ENCODE results near the gene STX8.
"Not testable (repeated sequence)": the region's sequence is repeated elsewhere in the genome, so short reads cannot be mapped to it uniquely, and the experiment has no call there.

STX8 gene

DNA sequence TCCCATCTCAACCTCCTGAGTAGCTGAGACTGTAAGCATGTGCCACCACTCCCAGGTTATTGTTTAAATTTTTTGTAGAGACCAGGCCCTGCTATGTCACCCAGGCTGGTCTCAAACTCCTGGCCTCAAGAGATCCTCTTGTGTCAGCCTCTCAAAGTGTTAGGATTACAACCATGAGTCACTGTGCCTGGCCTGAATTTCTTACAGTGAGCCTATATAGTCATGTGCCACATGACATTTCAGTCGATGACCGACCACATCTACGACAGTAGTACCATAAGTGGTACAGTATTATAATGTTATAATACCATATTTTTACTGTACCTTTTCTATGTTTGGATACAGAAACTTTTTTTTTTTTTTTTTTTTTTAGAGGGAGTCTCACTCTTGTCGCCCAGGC lies 195.3 kb downstream of the STX8 start:
- FAIRE-seq (no peak), DNase-seq (ENCODE audit: insufficient read length) (no peak)
- TF ChIP-seq POLR2A (IDR thresholded peaks at IDR 0.05; ENCODE audit: low read depth, low read length) (no peak), TAF1 (IDR thresholded peaks at IDR 0.05; ENCODE audit: borderline replicate concordance, low read depth, low read length) (no peak), POLR2AphosphoS5 (IDR thresholded peaks at IDR 0.05; ENCODE audit: low read depth, low read length) (no peak)

DNA sequence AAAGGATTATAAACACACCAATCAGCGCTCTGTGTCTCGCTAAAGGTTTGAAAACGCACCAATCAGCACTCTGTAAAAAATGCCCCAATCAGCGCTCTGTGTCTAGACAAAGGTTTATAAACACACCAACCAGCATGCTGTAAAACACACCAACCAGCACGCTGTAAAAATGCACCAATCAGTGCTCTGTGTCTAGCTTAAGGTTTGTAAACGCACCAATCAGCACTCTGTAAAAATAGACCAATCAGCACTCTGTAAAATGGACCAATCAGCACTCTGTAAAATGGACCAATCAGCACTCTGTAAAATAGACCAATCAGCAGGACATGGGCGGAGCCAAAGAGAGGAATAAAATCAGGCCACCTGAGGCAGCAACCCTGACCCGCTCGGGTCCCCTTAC lies 199.4 kb downstream of the STX8 start:
- FAIRE-seq; DNase-seq (ENCODE audit: insufficient read length): not testable (repeated sequence)

DNA sequence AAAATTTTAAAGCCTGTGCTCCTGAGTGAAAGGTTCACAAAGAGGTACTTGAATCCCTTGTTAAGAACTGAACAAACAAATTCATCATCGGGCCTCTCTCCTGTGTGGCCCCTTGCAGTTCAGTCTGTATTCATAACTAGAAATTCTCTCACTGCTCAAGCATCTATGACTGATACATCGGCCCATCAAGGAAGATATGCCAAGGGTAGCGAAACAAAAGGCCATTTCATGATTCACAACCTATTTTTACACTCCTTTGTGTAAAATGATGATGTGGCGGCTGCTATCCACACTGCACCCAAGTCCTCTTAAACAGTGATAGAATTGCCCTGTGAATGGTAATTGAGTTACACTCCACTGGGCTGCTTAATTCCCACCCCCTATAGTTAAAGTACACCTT lies 204.6 kb downstream of the STX8 start:
- FAIRE-seq (no peak), DNase-seq (ENCODE audit: insufficient read length) (no peak)
- TF ChIP-seq POLR2AphosphoS5 (IDR thresholded peaks at IDR 0.05; ENCODE audit: low read depth, low read length) (no peak), POLR2A (IDR thresholded peaks at IDR 0.05; ENCODE audit: low read depth, low read length) (no peak), TAF1 (IDR thresholded peaks at IDR 0.05; ENCODE audit: borderline replicate concordance, low read depth, low read length) (no peak)

DNA sequence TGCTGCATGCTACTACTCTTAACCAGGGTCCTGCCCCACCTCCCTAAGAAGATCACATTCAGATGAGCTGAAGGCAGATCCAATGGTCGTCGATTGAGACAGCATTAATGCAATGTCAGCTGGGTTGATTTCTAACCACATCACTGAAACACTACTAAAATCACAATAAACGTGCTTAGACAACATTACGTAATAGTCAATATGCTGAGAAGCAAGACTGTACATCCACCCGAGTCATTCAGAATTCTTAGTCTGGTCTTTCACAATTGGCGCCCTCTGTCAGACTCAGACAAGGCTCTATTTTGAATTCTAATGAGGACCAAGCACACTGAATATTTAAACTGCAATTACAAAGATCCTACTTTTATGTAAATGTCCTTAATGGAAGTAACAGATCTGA lies 205.2 kb downstream of the STX8 start:
- TF ChIP-seq POLR2A (IDR thresholded peaks at IDR 0.05; ENCODE audit: low read depth, low read length), result no peak
- TF ChIP-seq POLR2AphosphoS5 (IDR thresholded peaks at IDR 0.05; ENCODE audit: low read depth, low read length), result no peak
- no peak for TF ChIP-seq TAF1 (IDR thresholded peaks at IDR 0.05; ENCODE audit: borderline replicate concordance, low read depth, low read length)
- FAIRE-seq (no peak), DNase-seq (ENCODE audit: insufficient read length) (no peak)

DNA sequence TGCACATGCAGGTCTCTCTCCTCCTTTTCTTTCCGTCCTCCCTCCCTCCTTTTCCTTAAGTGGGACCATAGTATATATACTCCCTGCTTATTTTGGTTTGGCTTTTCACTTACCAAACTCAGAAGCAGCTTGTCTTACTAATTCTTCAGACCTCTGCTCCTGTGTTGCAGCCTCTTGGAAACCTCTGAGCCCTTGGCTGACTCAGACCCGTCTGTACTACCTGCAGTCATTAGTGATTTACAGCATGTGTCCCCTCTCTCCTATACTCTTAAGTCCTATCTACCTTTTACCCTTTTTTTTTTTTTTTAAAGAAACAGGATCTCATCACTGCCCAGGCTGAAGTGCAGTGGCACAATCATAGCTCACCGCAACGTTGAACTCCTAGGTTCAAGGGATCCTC lies 207.0 kb downstream of the STX8 start:
- TF ChIP-seq POLR2AphosphoS5 (IDR thresholded peaks at IDR 0.05; ENCODE audit: low read depth, low read length), result no peak
- no peak for TF ChIP-seq TAF1 (IDR thresholded peaks at IDR 0.05; ENCODE audit: borderline replicate concordance, low read depth, low read length)
- no peak for TF ChIP-seq POLR2A (IDR thresholded peaks at IDR 0.05; ENCODE audit: low read depth, low read length)
- DNase-seq (ENCODE audit: insufficient read length) (no peak), FAIRE-seq (no peak)

DNA sequence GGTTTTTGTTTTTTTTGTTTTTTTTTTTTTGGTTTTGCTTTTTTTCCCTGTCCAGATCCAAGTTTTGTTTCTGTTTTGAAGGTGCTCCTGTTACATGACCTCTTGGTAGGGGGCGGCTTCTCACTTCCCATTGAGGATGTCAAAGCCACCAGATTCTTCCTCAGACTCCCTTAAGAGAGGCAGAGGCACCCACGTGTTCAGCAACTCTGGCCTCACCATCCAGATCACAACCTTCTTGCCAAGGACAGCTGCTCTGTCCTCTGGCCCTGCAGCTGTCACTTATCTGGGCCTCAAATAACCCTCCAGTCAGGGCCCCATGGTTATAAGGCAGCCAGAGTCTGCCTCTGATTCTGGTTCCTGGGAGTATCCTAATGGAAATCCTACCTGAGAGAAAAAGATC lies 208.5 kb downstream of the STX8 start:
- DNase-seq (ENCODE audit: insufficient read length) (no peak), FAIRE-seq (no peak)
- TF ChIP-seq POLR2A (IDR thresholded peaks at IDR 0.05; ENCODE audit: low read depth, low read length), result no peak
- TF ChIP-seq TAF1 (IDR thresholded peaks at IDR 0.05; ENCODE audit: borderline replicate concordance, low read depth, low read length), result no peak
- no peak for TF ChIP-seq POLR2AphosphoS5 (IDR thresholded peaks at IDR 0.05; ENCODE audit: low read depth, low read length)

DNA sequence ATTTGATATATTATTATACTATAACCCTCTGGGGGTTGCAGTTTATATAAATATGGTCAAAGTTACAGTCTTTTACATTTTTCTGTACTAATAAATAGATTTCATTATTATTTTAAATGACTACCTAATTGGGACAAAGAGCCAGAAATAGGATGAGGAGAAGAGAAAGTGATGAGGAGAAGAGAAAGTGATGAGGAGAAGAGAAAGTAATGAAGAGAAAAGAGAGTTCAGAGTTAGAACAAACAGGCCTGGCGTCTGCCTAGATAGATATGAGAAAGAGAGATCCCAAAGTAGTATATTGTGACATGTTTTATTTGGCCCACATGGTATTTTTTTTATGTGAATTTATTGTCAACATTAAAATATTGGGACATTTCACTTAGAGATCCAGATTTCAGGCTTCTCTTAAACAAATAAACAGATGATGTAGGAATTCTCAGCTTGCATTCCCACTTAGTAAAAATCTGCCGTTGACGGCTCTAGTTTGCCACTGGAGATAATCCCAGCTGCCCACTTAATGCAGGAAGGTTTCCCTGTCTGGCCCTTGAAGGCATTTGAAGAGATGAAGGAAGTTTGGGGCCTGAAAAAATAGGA lies 210.7 kb downstream of the STX8 start:
- FAIRE-seq (no peak), DNase-seq (ENCODE audit: insufficient read length) (no peak)
- TF ChIP-seq POLR2AphosphoS5 (IDR thresholded peaks at IDR 0.05; ENCODE audit: low read depth, low read length), result no peak
- TF ChIP-seq TAF1 (IDR thresholded peaks at IDR 0.05; ENCODE audit: borderline replicate concordance, low read depth, low read length), result no peak
- no peak for TF ChIP-seq POLR2A (IDR thresholded peaks at IDR 0.05; ENCODE audit: low read depth, low read length)

DNA sequence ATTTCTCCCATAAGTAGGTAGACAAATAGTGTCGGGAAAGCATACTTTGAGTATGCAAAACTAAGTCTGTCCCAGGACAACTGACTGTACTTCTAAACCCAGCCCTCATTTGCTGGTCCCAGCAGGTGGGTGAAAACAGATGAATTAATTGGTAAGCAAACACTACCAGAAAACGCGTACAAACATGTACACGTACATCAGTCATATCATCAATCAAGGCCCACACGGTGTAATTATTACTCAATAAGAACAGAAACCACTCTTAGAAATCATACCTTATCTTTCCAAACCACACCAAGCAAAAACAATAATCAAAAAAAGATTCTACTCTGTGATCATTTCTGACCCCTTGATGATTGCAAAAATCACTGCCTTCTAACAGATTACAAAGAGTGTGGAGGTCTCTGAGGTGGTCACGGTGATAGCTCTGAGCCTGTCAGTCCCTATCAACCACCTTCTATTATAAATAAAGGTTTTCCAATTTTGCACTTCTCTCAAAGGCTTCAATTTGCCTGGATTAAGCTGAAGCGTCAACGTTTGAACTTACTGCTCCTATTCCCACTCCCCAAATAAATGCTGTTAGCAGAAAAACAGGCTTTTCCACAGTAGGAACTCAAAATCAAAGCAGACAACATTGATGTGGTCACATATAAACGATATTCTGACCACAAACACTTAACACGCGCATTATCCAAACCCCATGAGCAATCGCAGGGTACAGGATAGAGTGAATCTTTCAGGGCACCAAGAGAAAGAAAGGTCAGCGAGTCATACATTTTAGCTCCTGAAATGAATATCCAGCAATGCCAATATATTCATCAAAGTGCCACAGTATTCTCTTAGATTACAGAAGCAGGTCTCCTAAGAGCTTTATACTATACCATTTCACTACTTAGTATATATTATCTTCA lies 211.9 kb downstream of the STX8 start:
- DNase-seq (ENCODE audit: insufficient read length) (no peak), FAIRE-seq (no peak)

DNA sequence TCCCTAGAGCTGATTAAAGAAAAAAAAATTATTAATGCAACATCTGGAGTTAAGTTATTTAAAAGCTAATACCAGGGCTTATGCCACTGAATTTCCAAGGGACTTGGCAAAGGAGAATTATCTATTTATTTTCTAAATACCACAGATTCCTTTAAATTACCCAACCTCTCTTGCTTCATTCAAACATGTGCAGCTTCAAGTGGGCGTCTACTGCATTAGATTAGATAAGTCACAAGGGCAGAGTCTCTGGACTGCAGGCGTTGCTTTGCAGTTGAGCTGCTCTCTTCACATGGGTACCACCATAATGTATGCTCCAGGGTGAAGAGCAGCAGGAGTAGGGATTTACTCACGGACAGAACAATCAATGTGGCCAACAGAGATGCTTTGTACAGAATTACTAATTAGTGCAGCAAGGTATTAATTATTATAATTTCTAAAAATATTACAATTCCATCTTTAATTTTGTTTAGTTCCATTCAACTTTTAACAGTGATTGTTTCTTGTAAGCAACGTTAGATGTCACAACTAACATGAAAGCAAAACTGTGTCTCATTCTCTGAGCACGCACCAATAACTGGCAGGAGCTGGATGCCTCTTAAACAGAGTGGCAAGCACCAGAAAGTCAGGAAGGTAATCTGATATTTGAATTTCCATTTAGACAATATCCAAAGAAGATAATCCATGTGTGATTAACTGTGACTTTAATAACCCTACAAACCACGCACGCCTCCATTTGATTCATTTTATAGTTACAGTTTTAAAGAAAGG lies 214.2 kb downstream of the STX8 start:
- FAIRE-seq (no peak), DNase-seq (ENCODE audit: insufficient read length) (no peak)
- no peak for TF ChIP-seq POLR2AphosphoS5 (IDR thresholded peaks at IDR 0.05; ENCODE audit: low read depth, low read length)

More for the DNA sequence above, 211.9 kb downstream of the STX8 start:
- TF ChIP-seq POLR2A (IDR thresholded peaks at IDR 0.05; ENCODE audit: low read depth, low read length) (no peak), TAF1 (IDR thresholded peaks at IDR 0.05; ENCODE audit: borderline replicate concordance, low read depth, low read length) (no peak), POLR2AphosphoS5 (IDR thresholded peaks at IDR 0.05; ENCODE audit: low read depth, low read length) (no peak)

DNA sequence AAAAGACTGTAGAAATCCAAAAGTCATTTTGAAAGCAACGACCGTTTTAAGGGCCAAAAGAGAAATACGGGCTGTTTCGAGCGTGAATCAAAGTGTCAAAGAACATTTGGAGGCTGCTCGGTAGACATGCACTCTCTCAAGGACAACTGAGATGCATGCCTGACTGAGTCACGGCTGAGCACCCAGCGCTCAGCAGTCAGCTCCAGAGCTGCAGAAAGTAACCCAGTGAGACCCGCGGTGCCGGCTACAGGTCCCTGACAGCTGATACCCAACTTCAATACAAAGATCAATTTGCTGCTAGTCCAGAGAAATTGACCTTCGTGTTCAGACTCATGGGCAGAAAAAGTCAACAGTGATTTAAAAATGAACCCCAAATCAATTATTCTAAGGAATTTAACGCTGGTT lies 214.9 kb downstream of the STX8 start:
- no peak for DNase-seq (ENCODE audit: insufficient read length)
- FAIRE-seq, result no peak
- no peak for TF ChIP-seq POLR2AphosphoS5 (IDR thresholded peaks at IDR 0.05; ENCODE audit: low read depth, low read length)
- TF ChIP-seq TAF1 (IDR thresholded peaks at IDR 0.05; ENCODE audit: borderline replicate concordance, low read depth, low read length), result no peak
- no peak for TF ChIP-seq POLR2A (IDR thresholded peaks at IDR 0.05; ENCODE audit: low read depth, low read length)

DNA sequence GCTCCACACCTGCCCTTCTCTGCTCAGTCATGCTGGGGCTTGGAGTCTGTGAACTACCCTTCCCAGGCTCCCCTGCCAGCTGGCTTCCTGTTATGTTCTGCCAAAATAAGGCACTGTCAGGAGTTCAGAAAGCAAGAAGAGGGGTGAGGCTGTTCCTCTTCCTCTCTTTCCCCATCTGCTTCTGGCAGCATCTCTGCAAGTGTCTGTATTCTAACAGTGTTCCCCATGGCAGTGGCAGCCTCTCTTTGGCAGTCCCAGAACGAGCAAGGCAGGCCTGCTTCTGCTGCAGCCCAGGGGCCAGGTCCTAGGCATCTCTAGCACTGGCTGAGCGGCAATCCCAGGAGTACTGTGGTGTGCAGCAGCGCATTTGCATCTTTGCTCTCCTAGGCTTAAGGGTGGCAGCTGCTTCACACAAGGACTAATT lies 219.1 kb downstream of the STX8 start:
- FAIRE-seq, result peak; percentile 42
- DNase-seq (ENCODE audit: insufficient read length), result no peak
- TF ChIP-seq POLR2AphosphoS5 (IDR thresholded peaks at IDR 0.05; ENCODE audit: low read depth, low read length) (no peak), TAF1 (IDR thresholded peaks at IDR 0.05; ENCODE audit: borderline replicate concordance, low read depth, low read length) (no peak), POLR2A (IDR thresholded peaks at IDR 0.05; ENCODE audit: low read depth, low read length) (no peak)

DNA sequence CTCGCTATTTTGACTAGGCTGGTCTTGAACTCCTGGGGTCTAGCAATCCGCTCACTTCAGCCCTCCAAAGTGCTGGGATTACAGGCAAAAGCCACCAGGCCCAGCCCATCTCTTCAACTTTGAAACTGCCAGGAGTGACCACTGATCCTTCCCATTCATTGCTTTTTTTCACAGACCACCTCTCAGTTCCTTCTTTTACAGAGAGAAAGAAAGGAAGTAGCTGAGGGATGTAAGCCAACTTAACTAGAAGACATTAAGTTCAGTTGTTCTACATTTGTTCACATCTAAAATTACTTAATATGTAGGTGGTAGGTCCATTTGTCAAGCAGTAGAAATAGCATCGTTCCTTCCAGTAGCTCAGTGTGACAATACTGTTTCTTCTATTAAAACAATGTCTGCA lies 219.8 kb downstream of the STX8 start:
- DNase-seq (ENCODE audit: insufficient read length), result no peak
- TF ChIP-seq POLR2A (IDR thresholded peaks at IDR 0.05; ENCODE audit: low read depth, low read length), result no peak
- no peak for TF ChIP-seq POLR2AphosphoS5 (IDR thresholded peaks at IDR 0.05; ENCODE audit: low read depth, low read length)
- no peak for FAIRE-seq

DNA sequence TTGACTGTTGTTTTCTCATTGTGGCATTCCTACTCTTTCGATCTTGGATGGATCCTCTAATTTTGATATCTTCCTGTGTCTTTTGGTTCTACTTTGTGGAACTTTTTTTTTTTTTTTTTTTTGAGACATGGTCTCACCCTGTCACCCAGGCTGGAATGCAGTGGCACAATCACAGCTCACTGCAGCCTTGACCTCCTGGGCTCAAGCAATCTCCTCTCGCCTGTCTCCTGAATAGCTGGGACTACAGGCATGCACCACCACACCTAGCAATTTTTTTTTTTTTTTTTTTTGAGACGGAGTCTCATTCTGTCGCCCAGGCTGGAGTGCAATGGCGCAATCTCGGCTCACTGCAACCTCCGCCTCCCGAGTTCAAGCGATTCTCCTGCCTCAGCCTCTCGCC lies 220.4 kb downstream of the STX8 start:
- DNase-seq (ENCODE audit: insufficient read length); FAIRE-seq: not testable (repeated sequence)

Measured in GM12892 (cell line).